ENCODE results near the gene PIP4K2B.

Gene PIP4K2B

DNA sequence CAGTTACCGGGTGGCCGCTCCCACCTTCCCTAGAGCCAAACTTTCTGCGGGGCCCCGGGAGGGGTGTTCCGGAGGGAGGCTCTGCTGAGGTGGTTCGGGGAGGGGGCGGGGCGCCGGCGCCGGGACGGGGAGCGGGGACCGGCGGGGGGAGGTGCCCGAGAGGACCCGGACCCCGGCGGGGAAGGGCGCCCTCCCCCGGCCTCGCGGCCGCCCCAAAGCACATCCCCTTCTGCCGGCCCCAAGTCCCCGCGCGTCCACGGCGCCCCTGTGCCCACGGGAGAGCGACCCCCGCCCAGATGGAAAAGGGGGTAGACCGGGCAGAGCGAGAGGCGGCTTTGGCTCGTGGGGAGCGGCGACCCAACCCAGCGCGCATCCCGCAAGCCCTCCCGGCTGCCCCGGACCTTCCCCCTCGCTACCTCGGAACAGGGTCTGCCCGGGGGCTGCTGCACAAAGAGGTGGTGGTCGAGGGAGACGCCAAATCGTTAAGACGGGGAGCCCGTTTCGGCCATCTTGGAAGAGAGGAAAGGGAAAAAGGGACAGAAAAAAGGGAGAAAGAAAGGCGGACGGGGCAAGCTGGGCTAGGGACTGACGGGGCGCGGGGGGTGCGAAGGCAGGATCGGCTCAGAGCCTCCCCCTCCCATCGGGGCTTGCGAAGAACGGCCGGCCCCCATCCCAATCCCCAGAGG, 51.8 kb downstream of the PIP4K2B start:
- Histone ChIP-seq H3K4me1 (ENCODE audit: control insufficient read depth, insufficient read depth, low read depth, low read length) (peaks cover 48% of the 10 kb centered on the region), H2AK5ac (ENCODE audit: low read length, severe bottlenecking) (no peak overlapping the region), H2BK12ac (ENCODE audit: low read length in 2 of 2) (peak overlapping the region in 1 of 2 experiments; percentile 84), H2AFZ (ENCODE audit: low read depth, low read length) (no peak overlapping the region), H3K23ac (ENCODE audit: low read length in 2 of 2) (peak overlapping the region in 1 of 2 experiments; percentile 20), H3K27ac (ENCODE audit: low read length, poor library complexity, severe bottlenecking) (peak overlapping the region; percentile 8), H3K79me1 (replicated peaks; ENCODE audit: low read length, poor library complexity, severe bottlenecking) (peaks cover 6% of the 10 kb centered on the region), H3K36me3 (ENCODE audit: control insufficient read depth in 1 of 2, insufficient read depth in 2 of 2, low read depth in 1 of 2, low read length in 2 of 2) (peaks cover 0 to 12% of the 10 kb centered on the region in 2 experiments), H4K91ac (ENCODE audit: low read length) (peak overlapping the region; percentile 91), H3K18ac (ENCODE audit: low read depth in 1 of 2, low read length in 2 of 2) (peak overlapping the region; percentile 91 to 96), H3K4ac (ENCODE audit: low read depth in 1 of 2, low read length in 2 of 2) (peak overlapping the region; percentile 90 to 96), H3K9me3 (ENCODE audit: control insufficient read depth, low read length) (no peaks in the 10 kb centered on the region), H3K27me3 (ENCODE audit: control insufficient read depth in 1 of 2, insufficient read depth in 1 of 2, low read length in 2 of 2) (no peaks in the 10 kb centered on the region), H3K4me3 (ENCODE audit: insufficient read depth in 1 of 2, low read depth in 1 of 2, low read length in 2 of 2) (peak overlapping the region; percentile 95 to 96), H2BK120ac (ENCODE audit: low read depth, low read length) (peak overlapping the region; percentile 86), H3K4me2 (ENCODE audit: low read length, poor library complexity, severe bottlenecking) (peak overlapping the region; percentile 86), H2BK15ac (ENCODE audit: low read depth, poor library complexity, severe bottlenecking) (peak overlapping the region; percentile 93), H3K14ac (ENCODE audit: low read length in 2 of 2) (peak overlapping the region in 1 of 2 experiments; percentile 89), H2BK5ac (ENCODE audit: low read depth, low read length, poor library complexity, severe bottlenecking) (no peak overlapping the region), H3K9ac (ENCODE audit: low read length) (peak overlapping the region; percentile 95), H4K8ac (ENCODE audit: low read length) (peak overlapping the region; percentile 92)
- peak; percentile 48 for DNase-seq
- 0% methylated on average over 43 of the region's 64 CpGs for WGBS

GRCh38 chr17:38746849-38747462, 52.4 kb downstream of the PIP4K2B start:
- H4K8ac ChIP-seq (ENCODE audit: low read length), result no peak overlapping the region
- H3K4ac ChIP-seq (ENCODE audit: low read depth in 1 of 2, low read length in 2 of 2), result peak overlapping the region; percentile 7 to 34
- WGBS, result 0% methylated on average over 8 of the region's 21 CpGs
- peaks cover 0 to 13% of the 10 kb centered on the region in 2 experiments for H3K36me3 ChIP-seq (ENCODE audit: control insufficient read depth in 1 of 2, insufficient read depth in 2 of 2, low read depth in 1 of 2, low read length in 2 of 2)
- H4K91ac ChIP-seq (ENCODE audit: low read length), result peak overlapping the region; percentile 78
- H2BK15ac ChIP-seq (ENCODE audit: low read depth, poor library complexity, severe bottlenecking), result peak overlapping the region; percentile 93
- no peak overlapping the region for H2BK5ac ChIP-seq (ENCODE audit: low read depth, low read length, poor library complexity, severe bottlenecking)
- peak overlapping the region; percentile 86 for H3K4me2 ChIP-seq (ENCODE audit: low read length, poor library complexity, severe bottlenecking)
- peak overlapping the region; percentile 37 to 76 for H3K18ac ChIP-seq (ENCODE audit: low read depth in 1 of 2, low read length in 2 of 2)
- H3K23ac ChIP-seq (ENCODE audit: low read length in 2 of 2), result peak overlapping the region in 1 of 2 experiments; percentile 19
- peak overlapping the region; percentile 86 for H2BK120ac ChIP-seq (ENCODE audit: low read depth, low read length)
- no peaks in the 10 kb centered on the region for H3K9me3 ChIP-seq (ENCODE audit: control insufficient read depth, low read length)
- H3K14ac ChIP-seq (ENCODE audit: low read length in 2 of 2), result peak overlapping the region in 1 of 2 experiments; percentile 37
- H3K27me3 ChIP-seq (ENCODE audit: control insufficient read depth in 1 of 2, insufficient read depth in 1 of 2, low read length in 2 of 2), result no peaks in the 10 kb centered on the region
- H3K79me1 ChIP-seq (replicated peaks; ENCODE audit: low read length, poor library complexity, severe bottlenecking), result peaks cover 6% of the 10 kb centered on the region
- no peak overlapping the region for H2AFZ ChIP-seq (ENCODE audit: low read depth, low read length)
- no peak overlapping the region for H3K27ac ChIP-seq (ENCODE audit: low read length, poor library complexity, severe bottlenecking)
- DNase-seq, result no peak
- H3K4me1 ChIP-seq (ENCODE audit: control insufficient read depth, insufficient read depth, low read depth, low read length), result peaks cover 52% of the 10 kb centered on the region
- H2AK5ac ChIP-seq (ENCODE audit: low read length, severe bottlenecking), result no peak overlapping the region
- H2BK12ac ChIP-seq (ENCODE audit: low read length in 2 of 2), result peak overlapping the region in 1 of 2 experiments; percentile 33
- H3K9ac ChIP-seq (ENCODE audit: low read length), result peak overlapping the region; percentile 95
- peak overlapping the region; percentile 95 to 96 for H3K4me3 ChIP-seq (ENCODE audit: insufficient read depth in 1 of 2, low read depth in 1 of 2, low read length in 2 of 2)

DNA sequence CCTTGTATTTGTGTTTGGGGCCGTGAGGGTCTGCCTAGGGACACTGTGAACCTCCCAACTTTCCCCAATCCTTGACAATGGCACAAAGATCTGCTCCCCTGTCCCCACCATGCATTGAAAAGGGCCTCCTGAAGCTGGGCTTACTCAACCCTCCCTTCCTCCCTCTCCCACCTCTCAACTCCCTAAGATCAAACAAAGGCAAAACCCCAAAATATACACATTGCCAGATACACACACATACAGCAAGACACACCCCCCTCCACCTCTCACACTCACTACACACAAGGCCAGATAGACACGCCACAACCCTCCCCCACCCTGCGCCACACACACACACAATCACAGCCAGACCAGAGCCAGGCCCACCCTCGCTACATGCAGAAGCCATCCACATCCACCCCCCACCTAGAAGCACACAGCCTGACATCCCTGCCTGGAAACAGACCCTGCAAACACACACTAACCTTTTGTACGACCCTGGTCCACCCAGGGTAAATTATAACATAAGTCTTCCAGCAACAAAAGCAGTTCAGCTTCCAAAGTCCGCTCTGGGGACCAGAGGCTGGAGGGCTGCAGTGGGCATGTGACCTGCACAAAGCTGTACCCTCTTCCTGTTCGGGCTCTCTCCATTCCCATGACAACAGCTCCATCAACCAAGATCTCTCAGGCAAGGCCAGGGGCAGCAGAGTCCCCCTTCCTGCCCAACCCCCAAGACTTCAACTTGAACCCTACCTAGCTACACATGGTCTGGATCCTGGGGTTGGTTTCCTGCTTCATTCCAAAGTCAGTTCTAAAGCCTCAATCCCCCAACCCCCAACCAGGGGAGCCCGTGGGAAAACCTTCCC, 53.1 kb downstream of the PIP4K2B start:
- peak overlapping the region in 1 of 2 experiments; percentile 95 for H3K4me3 ChIP-seq (ENCODE audit: insufficient read depth in 1 of 2, low read depth in 1 of 2, low read length in 2 of 2)
- WGBS, result 41% methylated on average over 7 of the region's 8 CpGs
- peak overlapping the region in 1 of 2 experiments; percentile 44 for H3K14ac ChIP-seq (ENCODE audit: low read length in 2 of 2)
- peak overlapping the region in 1 of 2 experiments; percentile 45 for H2BK12ac ChIP-seq (ENCODE audit: low read length in 2 of 2)
- peak overlapping the region; percentile 7 to 37 for H3K4ac ChIP-seq (ENCODE audit: low read depth in 1 of 2, low read length in 2 of 2)
- H3K9me3 ChIP-seq (ENCODE audit: control insufficient read depth, low read length), result no peaks in the 10 kb centered on the region
- H3K23ac ChIP-seq (ENCODE audit: low read length in 2 of 2), result no peak overlapping the region
- H3K18ac ChIP-seq (ENCODE audit: low read depth in 1 of 2, low read length in 2 of 2), result no peak overlapping the region
- no peak overlapping the region for H2BK15ac ChIP-seq (ENCODE audit: low read depth, poor library complexity, severe bottlenecking)
- H4K8ac ChIP-seq (ENCODE audit: low read length), result no peak overlapping the region
- peaks cover 10% of the 10 kb centered on the region for H3K79me1 ChIP-seq (replicated peaks; ENCODE audit: low read length, poor library complexity, severe bottlenecking)
- peaks cover 55% of the 10 kb centered on the region for H3K4me1 ChIP-seq (ENCODE audit: control insufficient read depth, insufficient read depth, low read depth, low read length)
- H2AFZ ChIP-seq (ENCODE audit: low read depth, low read length), result no peak overlapping the region
- H3K27me3 ChIP-seq (ENCODE audit: control insufficient read depth in 1 of 2, insufficient read depth in 1 of 2, low read length in 2 of 2), result no peaks in the 10 kb centered on the region
- peak overlapping the region; percentile 86 for H3K4me2 ChIP-seq (ENCODE audit: low read length, poor library complexity, severe bottlenecking)
- peak overlapping the region; percentile 95 for H3K9ac ChIP-seq (ENCODE audit: low read length)
- DNase-seq, result no peak
- no peak overlapping the region for H2BK5ac ChIP-seq (ENCODE audit: low read depth, low read length, poor library complexity, severe bottlenecking)
- no peak overlapping the region for H3K27ac ChIP-seq (ENCODE audit: low read length, poor library complexity, severe bottlenecking)
- H2AK5ac ChIP-seq (ENCODE audit: low read length, severe bottlenecking), result no peak overlapping the region
- H2BK120ac ChIP-seq (ENCODE audit: low read depth, low read length), result no peak overlapping the region
- no peak overlapping the region for H4K91ac ChIP-seq (ENCODE audit: low read length)
- H3K36me3 ChIP-seq (ENCODE audit: control insufficient read depth in 1 of 2, insufficient read depth in 2 of 2, low read depth in 1 of 2, low read length in 2 of 2), result peaks cover 0 to 19% of the 10 kb centered on the region in 2 experiments

Measured in mesenchymal stem cell (in vitro differentiated cells and primary cell).